HG03064 (cell line): ENCODE data around the gene ATXN7.

ENCODE experiments used
- ATAC-seq: cut with Tn5 transposase; IDR thresholded peaks from one replicate; pipeline ENCODE4 v1.9.1; 2021; ENCODE audit warnings: low read depth; ENCODE audit not compliant: unreplicated experiment

The ATXN7 gene

GRCh38 chr3:63932509-63933212 is 69.0 kb downstream of the ATXN7 start:
- ATAC-seq, result no peak

GRCh38 chr3:63933459-63933858 is 69.8 kb downstream of the ATXN7 start:
- ATAC-seq, result peak; percentile 71

- no peak for ATAC-seq
Observed at GRCh38 chr3:63934041-63934866, 70.6 kb downstream of the ATXN7 start.

GRCh38 chr3:63936925-63937324 is 73.3 kb downstream of the ATXN7 start:
- ATAC-seq, result no peak

- peak; percentile 53 for ATAC-seq
Observed at GRCh38 chr3:63937661-63938651, 74.3 kb downstream of the ATXN7 start.

- no peak for ATAC-seq
Observed at GRCh38 chr3:63940389-63940757, 76.7 kb downstream of the ATXN7 start.

GRCh38 chr3:63942528-63942927 is 78.9 kb downstream of the ATXN7 start:
- no peak for ATAC-seq

- no peak for ATAC-seq
Observed at GRCh38 chr3:63943678-63944077, 80.0 kb downstream of the ATXN7 start.

- ATAC-seq, result no peak
Observed at GRCh38 chr3:63945558-63946096, 82.0 kb downstream of the ATXN7 start.

- no peak for ATAC-seq
Observed at GRCh38 chr3:63946753-63947152, 83.1 kb downstream of the ATXN7 start.

GRCh38 chr3:63947594-63947993 is 83.9 kb downstream of the ATXN7 start:
- ATAC-seq, result no peak

GRCh38 chr3:63949005-63949404 is 85.3 kb downstream of the ATXN7 start:
- ATAC-seq, result no peak

GRCh38 chr3:63950698-63951097 is 87.0 kb downstream of the ATXN7 start:
- no peak for ATAC-seq

GRCh38 chr3:63951492-63952247 is 88.0 kb downstream of the ATXN7 start:
- peak; percentile 55 for ATAC-seq

GRCh38 chr3:63952248-63952594 is 88.6 kb downstream of the ATXN7 start:
- ATAC-seq, result no peak

GRCh38 chr3:63954182-63954581 is 90.5 kb downstream of the ATXN7 start:
- ATAC-seq, result no peak

GRCh38 chr3:63955036-63955650 is 91.5 kb downstream of the ATXN7 start:
- no peak for ATAC-seq

- ATAC-seq, result no peak
Observed at GRCh38 chr3:63955830-63956545, 92.3 kb downstream of the ATXN7 start.

- no peak for ATAC-seq
Observed at GRCh38 chr3:63959146-63959545, 95.5 kb downstream of the ATXN7 start.
